Muscle layer of colon (tissue), 2 donors: ENCODE measurements around the gene DTX1.

ENCODE experiments used
- H3K27ac ChIP-seq: one replicate; pipeline ENCODE4 v1.7.0; 2013; ENCODE audit warnings: low read depth, mild to moderate bottlenecking, low read length, moderate library complexity
- H3K27me3 ChIP-seq, 2 donors: one replicate each; pipeline ENCODE4 v1.7.0; 2013; ENCODE audit warnings: low read length in 2 of 2, mild to moderate bottlenecking in 2 of 2; ENCODE audit not compliant: insufficient read depth in 2 of 2, control insufficient read depth in 1 of 2
- H3K36me3 ChIP-seq: one replicate; pipeline ENCODE4 v1.7.0; 2013; ENCODE audit warnings: mild to moderate bottlenecking, low read length; ENCODE audit not compliant: insufficient read depth
- H3K4me1 ChIP-seq: one replicate; pipeline ENCODE4 v1.7.0; 2013; ENCODE audit warnings: mild to moderate bottlenecking, low read length; ENCODE audit not compliant: insufficient read depth
- H3K4me3 ChIP-seq, 2 donors: one replicate each; pipeline ENCODE4 v1.7.0; 2013; ENCODE audit warnings: low read length in 2 of 2, low read depth in 1 of 2, mild to moderate bottlenecking in 1 of 2, moderate library complexity in 1 of 2
- H3K9ac ChIP-seq: one replicate; pipeline ENCODE4 v1.7.0; 2013; ENCODE audit warnings: low read length
- H3K9me3 ChIP-seq: one replicate; pipeline ENCODE4 v1.7.0; 2013; ENCODE audit warnings: mild to moderate bottlenecking, low read length
- donor health status: abdominal sarcoma.
- donor health status: Adenocarcinoma of cecum.

Gene DTX1

DNA sequence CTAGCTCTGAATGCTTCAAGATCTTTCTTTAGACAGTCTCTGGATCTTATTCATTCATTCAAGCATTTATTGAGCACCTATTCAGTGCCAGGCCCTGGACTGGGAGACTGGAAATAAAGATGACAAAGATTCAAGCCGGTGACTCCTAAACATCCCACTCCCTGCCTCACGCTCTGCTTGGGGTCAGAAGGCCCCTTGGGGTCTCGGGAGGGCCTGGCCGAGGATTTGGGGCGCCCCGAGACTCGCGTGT lies 224 bp upstream of the DTX1 start:
- Histone ChIP-seq H3K36me3 (no peaks in the 10 kb centered on the region), H3K4me3 (no peak overlapping the region), H3K9me3 (no peaks in the 10 kb centered on the region), H3K27ac (no peak overlapping the region), H3K4me1 (no peaks in the 10 kb centered on the region), H3K9ac (no peak overlapping the region), H3K27me3 (peaks cover 8 to 33% of the 10 kb centered on the region in 2 donors)

DNA sequence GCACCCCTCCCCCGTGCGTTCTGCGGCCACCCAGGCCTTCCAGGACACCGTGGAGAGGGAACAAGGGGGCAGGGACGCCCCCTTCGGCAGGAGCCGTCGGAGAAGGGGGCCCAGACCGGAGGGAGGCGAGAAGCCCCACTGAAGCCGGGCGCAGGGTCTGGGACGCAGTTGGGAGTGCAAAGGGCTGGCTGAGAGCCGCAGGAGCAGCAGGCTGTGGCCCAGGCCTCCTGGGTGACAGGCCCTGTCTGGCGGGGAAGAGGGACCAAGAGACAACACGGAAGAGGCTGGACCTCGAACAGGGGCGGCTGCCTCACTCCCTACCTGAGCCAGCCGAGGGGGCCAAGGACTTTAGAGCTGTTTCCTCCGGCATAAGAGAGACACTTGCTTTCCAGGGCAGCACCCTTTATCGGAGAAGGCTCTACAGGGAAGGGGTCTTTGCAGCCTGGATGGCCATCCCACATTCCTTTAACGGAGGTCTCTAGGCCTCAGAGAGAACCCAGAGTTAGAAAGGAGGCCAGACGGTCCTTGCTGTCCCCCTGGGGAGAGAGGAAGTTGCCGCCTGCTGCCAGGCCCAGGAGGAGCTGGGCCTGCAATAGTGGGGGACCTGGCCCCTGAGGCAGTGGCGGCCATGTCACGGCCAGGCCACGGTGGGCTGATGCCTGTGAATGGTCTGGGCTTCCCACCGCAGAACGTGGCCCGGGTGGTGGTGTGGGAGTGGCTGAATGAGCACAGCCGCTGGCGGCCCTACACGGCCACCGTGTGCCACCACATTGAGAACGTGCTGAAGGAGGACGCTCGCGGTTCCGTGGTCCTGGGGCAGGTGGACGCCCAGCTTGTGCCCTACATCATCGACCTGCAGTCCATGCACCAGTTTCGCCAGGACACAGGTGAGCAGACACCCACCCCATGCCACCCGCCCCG lies 1.3 kb downstream of the DTX1 start:
- Histone ChIP-seq H3K27ac (no peak overlapping the region), H3K4me3 (no peak overlapping the region), H3K4me1 (no peaks in the 10 kb centered on the region), H3K27me3 (peaks cover 8 to 36% of the 10 kb centered on the region in 2 donors), H3K9ac (no peak overlapping the region), H3K9me3 (no peaks in the 10 kb centered on the region), H3K36me3 (no peaks in the 10 kb centered on the region)

DNA sequence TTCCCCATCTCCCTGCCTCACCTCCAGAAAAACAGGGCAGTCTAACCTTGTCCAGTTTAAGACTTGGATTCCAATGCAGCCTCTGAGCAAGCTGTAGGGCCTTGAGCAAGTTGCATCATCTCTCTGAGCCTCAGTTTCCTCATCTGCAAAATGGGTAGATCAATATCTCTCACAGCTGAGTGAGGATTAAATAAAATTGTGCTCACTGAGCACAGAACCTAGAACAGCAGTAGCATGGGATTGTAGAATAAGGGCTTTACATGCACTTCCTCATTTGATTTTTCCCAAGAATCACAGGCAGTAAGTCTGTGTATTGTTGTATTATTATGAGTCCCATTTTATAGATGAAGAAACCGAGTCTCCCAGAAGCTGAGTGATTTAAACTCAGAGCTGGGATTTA lies 2.0 kb downstream of the DTX1 start:
- no peaks in the 10 kb centered on the region for H3K4me1 ChIP-seq
- no peak overlapping the region for H3K27ac ChIP-seq
- no peak overlapping the region for H3K9ac ChIP-seq
- peaks cover 8 to 36% of the 10 kb centered on the region in 2 donors for H3K27me3 ChIP-seq
- H3K4me3 ChIP-seq: no peak overlapping the region
- H3K36me3 ChIP-seq: no peaks in the 10 kb centered on the region
- H3K9me3 ChIP-seq: no peaks in the 10 kb centered on the region

DNA sequence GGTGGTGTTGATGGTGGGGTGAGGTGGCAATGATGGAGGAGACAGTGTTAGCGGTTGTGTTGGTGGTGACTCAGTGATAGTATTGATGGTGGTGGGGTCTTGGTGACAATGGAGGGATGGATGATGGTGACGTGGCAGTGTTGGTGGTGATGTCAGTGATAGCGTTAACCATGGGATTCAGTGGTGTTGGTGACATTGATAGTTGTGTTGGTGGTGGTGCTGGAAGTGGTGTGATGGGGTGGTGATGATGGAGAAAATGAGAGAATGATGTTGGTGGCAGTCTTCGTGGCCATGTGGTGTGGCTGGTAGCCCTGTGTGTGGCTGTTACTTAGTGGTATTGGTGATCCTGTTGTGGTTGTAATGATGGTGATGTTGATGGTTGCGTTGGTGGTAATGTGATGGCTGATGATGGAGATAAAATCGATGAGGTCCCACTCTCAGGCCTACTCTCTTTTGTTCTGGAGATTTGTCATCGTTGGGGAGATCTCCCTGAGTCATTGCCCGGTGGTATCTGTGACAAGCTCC lies 2.6 kb downstream of the DTX1 start:
- Histone ChIP-seq H3K9me3 (no peaks in the 10 kb centered on the region), H3K4me3 (no peak overlapping the region), H3K9ac (no peak overlapping the region), H3K27me3 (peaks cover 8 to 42% of the 10 kb centered on the region in 2 donors), H3K4me1 (no peaks in the 10 kb centered on the region), H3K27ac (no peak overlapping the region), H3K36me3 (no peaks in the 10 kb centered on the region)

DNA sequence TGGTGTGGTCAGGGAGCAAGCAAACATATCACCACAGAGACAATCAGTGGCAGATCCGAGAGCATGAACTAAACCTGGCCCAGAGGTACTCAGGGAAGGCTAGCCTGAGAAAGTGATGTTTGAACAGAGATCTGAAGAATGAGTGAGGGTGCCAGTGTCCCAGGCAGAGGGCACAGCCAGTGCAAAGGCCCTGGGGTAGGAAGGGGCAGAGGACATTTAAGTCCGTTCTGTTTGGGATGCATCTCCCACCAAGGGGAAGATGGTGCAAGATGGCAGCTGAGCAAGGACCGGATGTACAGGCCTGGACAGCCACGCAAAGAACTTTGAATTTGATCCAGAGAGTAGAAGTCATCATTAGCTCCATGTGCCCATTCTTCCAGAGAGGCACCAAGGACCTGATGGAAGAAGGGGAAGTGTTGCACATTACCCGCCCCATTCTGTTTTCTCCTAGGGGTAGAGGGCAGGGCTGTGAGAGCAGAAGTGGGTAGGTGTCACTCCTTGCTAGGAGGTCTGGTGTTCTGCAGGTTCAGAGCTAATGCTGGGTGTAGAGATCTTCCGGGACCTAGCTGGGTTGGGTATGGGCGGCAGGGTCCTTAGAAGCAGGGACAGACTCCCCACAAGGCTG lies 3.9 kb downstream of the DTX1 start:
- no peaks in the 10 kb centered on the region for H3K9me3 ChIP-seq
- H3K4me3 ChIP-seq: no peak overlapping the region
- peaks cover 8 to 49% of the 10 kb centered on the region in 2 donors for H3K27me3 ChIP-seq
- no peaks in the 10 kb centered on the region for H3K4me1 ChIP-seq
- no peak overlapping the region for H3K9ac ChIP-seq
- no peak overlapping the region for H3K27ac ChIP-seq
- no peaks in the 10 kb centered on the region for H3K36me3 ChIP-seq

DNA sequence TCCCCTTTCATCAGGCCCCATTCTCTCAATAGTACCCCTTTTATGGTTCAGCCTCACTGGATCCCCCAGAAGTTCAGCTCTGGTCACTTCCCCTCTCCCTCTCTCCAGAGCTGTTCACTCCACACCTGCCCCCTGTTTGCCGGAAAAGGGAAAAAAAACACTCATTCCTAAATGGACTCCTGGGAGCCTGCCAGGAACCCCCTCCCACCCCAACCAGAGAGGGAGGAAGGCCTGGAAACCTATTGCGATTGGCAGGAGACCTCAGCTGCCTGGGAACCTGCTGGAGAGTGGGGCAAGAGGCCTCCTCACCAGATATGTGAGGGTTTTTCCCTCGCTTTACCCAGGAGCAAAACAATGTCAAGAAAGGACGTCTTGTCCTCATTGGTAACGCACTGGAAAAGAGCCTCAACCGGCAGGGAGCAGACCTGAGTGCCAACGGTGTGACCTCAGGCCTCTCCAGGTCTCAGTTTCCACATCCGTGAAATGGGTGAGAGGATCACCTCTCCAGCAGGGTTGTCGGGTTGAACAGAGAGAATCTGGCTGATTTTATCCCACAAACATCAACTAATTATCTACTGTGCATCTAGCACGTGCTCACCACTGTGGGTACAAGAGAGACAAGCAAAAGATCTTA lies 4.6 kb downstream of the DTX1 start:
- no peak overlapping the region for H3K9ac ChIP-seq
- no peaks in the 10 kb centered on the region for H3K4me1 ChIP-seq
- no peak overlapping the region for H3K4me3 ChIP-seq
- peaks cover 3 to 46% of the 10 kb centered on the region in 2 donors for H3K27me3 ChIP-seq
- no peak overlapping the region for H3K27ac ChIP-seq
- H3K36me3 ChIP-seq: no peaks in the 10 kb centered on the region
- H3K9me3 ChIP-seq: no peaks in the 10 kb centered on the region

DNA sequence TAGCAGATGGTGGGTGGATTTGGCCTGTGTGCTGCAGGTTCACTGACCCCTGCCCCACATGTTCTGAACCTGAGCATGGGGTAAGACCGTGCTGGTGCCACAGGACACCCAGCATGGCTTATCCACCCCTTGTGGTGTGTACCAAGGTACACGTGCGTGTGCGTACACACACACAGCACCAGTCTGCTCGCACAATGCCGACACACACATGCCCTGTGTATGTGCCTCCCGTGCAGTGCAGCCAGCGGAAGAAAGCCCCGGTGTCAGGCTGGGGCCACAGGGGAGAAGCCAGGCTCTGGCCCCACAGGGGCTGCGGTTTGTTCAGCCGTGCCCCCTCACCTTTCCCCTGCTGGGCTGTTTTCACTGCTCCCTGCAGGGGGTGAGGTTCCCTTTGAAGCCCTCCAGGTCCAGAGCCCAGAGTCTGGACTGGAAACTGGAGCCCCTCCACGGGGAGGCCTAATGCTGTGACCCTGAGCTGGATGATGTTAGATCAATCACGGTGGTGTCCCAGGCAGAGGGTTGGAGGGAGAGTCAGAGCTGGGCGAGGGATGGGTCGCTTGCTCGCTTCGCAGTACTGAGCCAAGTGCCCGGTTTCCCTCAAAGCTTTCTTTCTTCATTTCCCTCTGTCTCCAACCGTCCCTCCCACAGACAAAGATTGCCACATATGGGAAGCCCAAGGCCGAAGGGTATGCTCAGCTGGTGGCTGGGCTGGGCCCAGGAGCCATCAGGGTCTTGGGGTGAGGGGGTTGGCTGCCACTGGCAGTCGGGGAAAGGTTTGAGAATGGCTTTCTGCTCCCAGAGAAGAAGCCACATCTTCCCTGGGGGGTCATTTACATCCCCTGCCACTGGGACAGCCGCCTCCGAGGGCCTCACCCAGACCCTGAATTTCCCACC lies 6.2 kb downstream of the DTX1 start:
- Histone ChIP-seq H3K9ac (no peak overlapping the region), H3K27me3 (peaks cover 0 to 30% of the 10 kb centered on the region in 2 donors), H3K4me3 (no peak overlapping the region), H3K4me1 (no peaks in the 10 kb centered on the region), H3K27ac (no peak overlapping the region), H3K9me3 (no peaks in the 10 kb centered on the region), H3K36me3 (no peaks in the 10 kb centered on the region)

DNA sequence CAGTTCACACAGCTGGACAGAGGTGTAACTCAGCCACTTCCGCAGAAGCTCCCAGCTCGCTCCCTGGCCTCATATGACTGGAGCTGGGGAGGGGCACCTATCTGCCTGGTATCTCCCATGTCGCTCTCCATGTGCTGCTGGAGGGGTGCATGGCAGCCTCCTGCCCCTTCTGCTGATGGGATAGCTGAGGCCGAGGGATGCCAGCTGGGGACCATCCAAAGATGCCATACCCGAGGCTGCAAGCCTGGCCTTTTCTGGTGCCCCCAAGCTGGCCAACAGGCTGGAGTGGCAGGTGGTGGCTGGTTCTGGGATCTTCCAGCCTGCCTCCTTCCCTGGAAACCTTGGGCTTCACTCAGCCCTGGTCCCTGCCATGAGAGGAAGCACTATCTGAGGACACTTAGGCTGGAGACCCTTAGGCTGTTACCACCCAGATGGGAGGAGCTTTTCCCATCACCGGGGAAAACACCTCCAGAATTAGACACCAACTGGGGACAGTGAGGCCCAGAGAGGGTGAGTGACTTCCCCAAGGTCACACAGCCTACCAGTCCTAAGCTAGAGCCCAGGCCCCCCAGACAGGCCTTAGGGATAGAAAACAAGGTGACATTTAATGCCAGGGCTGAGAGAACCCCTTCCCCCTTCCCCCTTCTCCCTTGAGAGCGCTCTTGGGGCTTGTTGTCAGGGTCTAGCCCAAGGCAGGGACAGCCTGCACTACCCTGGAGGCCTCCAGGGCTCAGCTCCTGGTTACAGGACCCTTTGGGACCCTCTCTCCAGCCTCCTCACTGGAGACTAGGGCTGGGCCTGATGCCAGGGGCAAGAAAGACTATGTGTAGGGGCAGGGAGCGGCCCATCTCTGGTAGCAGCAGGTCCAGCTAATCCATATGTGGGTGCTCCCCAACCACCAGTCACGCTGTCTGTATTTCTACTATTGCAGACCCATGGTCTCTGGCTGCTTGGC lies 7.1 kb downstream of the DTX1 start:
- Histone ChIP-seq H3K9ac (no peak overlapping the region), H3K4me1 (no peaks in the 10 kb centered on the region), H3K9me3 (no peaks in the 10 kb centered on the region), H3K27ac (no peak overlapping the region), H3K4me3 (no peak overlapping the region), H3K27me3 (peaks cover 0 to 27% of the 10 kb centered on the region in 2 donors), H3K36me3 (no peaks in the 10 kb centered on the region)

DNA sequence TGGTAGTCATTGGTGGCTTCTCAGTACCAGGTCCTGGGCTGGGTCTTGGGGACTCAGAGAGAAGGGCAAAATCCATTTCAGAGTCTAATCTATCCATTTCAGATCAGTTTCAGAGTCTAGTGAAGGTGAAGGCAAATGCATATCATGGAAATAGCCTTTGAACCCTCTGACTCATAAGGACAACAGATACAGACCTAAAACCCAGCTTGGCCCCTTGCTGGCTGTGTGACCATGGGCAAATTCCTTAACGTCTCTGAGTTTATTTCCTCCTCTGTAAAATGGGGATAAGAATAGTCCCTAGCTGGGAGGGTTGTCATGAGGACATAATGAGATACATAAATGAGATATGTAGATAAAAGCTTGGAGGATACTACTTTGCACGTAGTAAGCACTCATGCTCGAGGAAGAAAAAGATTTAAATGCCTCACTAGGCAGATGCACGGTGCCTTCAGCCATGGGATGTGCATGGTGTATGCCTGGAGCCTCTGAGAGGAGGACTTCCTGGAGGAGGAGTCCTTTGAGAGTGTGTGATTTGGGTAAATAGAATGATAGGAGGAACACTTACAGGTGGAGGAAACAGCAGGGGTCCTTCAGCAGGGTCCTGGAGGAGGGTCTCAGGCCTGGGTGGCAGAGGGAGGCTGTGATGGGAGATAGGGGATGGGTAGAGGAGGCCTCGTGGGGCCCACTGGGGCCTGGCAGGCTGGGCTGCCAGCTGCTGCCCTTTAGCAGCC lies 8.0 kb downstream of the DTX1 start:
- Histone ChIP-seq H3K9ac (no peak overlapping the region), H3K36me3 (no peaks in the 10 kb centered on the region), H3K27ac (no peak overlapping the region), H3K27me3 (peaks cover 0 to 22% of the 10 kb centered on the region in 2 donors), H3K4me3 (no peak overlapping the region), H3K4me1 (no peaks in the 10 kb centered on the region), H3K9me3 (no peaks in the 10 kb centered on the region)
